MCF 10A (cell line): ENCODE results near the gene LRP1B. TPM values are rescaled to one million over a fixed set of nuclear protein-coding genes. Genes with fewer than 3 reads are reported as not detected.

Experiments used
- BruUV-seq: library from RNA; stranded (reverse); fragments of 400-500 nt; replicated peaks from 2 replicates; lab custom pipeline; 2021; lab: Mats Ljungman, UMichigan
- CTCF ChIA-PET: fragments of 300-600 bp; sonication (Branson Sonifier 250); formaldehyde crosslinking; extraction: SDS; loops from one replicate; lab custom pipeline; 2021; ENCODE audit warnings: antibody characterized with exemption, inconsistent platforms; lab: Yijun Ruan, JAX
- POLR2A ChIA-PET: fragments of 300-600, 350-650 bp; sonication (Branson Sonifier 250); formaldehyde crosslinking; extraction: SDS; loops from one replicate; lab custom pipeline; 2020; ENCODE audit warnings: antibody characterized with exemption, inconsistent platforms; lab: Yijun Ruan, JAX
- DNase-seq: peaks from one replicate; pipeline ENCODE4 v3.0.0-alpha.2; 2018; ENCODE audit not compliant: unreplicated experiment
- H3K27ac Mint-ChIP-seq: one replicate; pipeline ENCODE4 v1.8.0; 2022; ENCODE audit warnings: mild to moderate bottlenecking, low read depth, mixed read lengths; ENCODE audit not compliant: unreplicated experiment
- H3K27me3 Mint-ChIP-seq: one replicate; pipeline ENCODE4 v1.8.0; 2022; ENCODE audit warnings: mixed read lengths; ENCODE audit not compliant: insufficient read depth, unreplicated experiment
- H3K36me3 Mint-ChIP-seq: one replicate; pipeline ENCODE4 v1.8.0; 2022; ENCODE audit warnings: mild to moderate bottlenecking, moderate library complexity, mixed read lengths; ENCODE audit not compliant: insufficient read depth, unreplicated experiment
- H3K4me1 Mint-ChIP-seq: one replicate; pipeline ENCODE4 v1.8.0; 2022; ENCODE audit warnings: mixed read lengths; ENCODE audit not compliant: insufficient read depth, unreplicated experiment
- H3K4me3 Mint-ChIP-seq: one replicate; pipeline ENCODE4 v1.8.0; 2022; ENCODE audit warnings: mild to moderate bottlenecking, moderate library complexity, mixed read lengths; ENCODE audit not compliant: unreplicated experiment
- H3K9me3 Mint-ChIP-seq: one replicate; pipeline ENCODE4 v1.8.0; 2022; ENCODE audit warnings: mixed read lengths; ENCODE audit not compliant: unreplicated experiment
- intact Hi-C: fragments of 100-400 bp; cut with micrococcal nuclease; formaldehyde crosslinking; loops from 2 replicates; pipeline ENCODE4 v1.14.1; 2022
- total RNA-seq: library from RNA; stranded (reverse); gene quantifications from 2 replicates; pipeline ENCODE4 v1.2.3, GENCODE V29; 2022
- TF ChIP-seq, protein P1 (sequence below): fragments of 200-600 bp; IDR thresholded peaks from one replicate; pipeline ENCODE4 v1.8.0; 2022; ENCODE audit warnings: antibody characterized with exemption, mild to moderate bottlenecking; ENCODE audit not compliant: unreplicated experiment

The LRP1B gene
- total RNA-seq, 1 experiment from 2014 or later, result not detected

DNA sequence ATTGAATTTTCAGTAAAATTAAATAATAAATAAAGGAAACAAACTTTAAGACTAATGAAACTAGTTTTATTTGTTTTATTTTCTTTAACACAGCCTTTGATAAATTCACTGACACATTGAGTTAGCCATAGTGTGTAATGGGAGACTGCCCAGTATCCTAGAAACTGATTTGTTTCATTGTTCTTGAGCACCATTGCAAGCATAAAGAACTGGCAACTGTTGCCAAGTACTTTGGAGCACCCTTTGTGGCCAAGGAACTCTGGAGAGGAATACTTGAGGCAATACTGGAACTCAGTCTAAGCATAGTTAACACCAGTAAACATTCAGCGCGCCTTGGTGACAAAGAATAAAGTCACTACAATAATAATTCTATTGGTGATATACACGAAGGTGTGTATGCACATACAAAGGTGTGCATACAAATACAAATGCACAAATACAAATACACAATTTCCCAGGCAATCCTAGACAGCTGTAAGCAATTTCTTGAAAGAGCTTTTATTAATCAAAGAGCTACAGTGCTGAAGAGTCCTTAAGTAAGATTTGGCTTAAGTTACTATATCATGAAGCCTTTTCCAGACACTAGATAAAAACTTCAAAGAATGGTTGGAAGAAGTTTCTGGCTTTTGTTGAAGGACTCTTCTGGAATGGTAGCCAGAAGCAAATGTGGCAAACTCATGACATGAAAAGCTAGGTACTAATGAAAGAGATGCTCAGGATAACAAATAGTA, 1371.2 kb downstream of the LRP1B start:
- intact Hi-C loops, result no loop called here
- no peak for DNase-seq
- no peaks in the 10 kb centered on the region for H3K4me1 Mint-ChIP-seq
- H3K4me3 Mint-ChIP-seq, result no peak overlapping the region
- no peaks in the 10 kb centered on the region for H3K9me3 Mint-ChIP-seq
- H3K27me3 Mint-ChIP-seq, result peaks cover 49% of the 10 kb centered on the region
- TF ChIP-seq, protein P1, sequence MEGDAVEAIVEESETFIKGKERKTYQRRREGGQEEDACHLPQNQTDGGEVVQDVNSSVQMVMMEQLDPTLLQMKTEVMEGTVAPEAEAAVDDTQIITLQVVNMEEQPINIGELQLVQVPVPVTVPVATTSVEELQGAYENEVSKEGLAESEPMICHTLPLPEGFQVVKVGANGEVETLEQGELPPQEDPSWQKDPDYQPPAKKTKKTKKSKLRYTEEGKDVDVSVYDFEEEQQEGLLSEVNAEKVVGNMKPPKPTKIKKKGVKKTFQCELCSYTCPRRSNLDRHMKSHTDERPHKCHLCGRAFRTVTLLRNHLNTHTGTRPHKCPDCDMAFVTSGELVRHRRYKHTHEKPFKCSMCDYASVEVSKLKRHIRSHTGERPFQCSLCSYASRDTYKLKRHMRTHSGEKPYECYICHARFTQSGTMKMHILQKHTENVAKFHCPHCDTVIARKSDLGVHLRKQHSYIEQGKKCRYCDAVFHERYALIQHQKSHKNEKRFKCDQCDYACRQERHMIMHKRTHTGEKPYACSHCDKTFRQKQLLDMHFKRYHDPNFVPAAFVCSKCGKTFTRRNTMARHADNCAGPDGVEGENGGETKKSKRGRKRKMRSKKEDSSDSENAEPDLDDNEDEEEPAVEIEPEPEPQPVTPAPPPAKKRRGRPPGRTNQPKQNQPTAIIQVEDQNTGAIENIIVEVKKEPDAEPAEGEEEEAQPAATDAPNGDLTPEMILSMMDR, result no peak
- H3K36me3 Mint-ChIP-seq, result no peaks in the 10 kb centered on the region
- no peak overlapping the region for H3K27ac Mint-ChIP-seq
- ChIA-PET CTCF (interaction anchor here (0.7 to 0.8 kb wide), 2 partner anchors 12 to 13 kb away, joined by 3 to 4 read pairs; no protein-coding TSS in a partner anchor), POLR2A (no interaction called here)
- no TSS peak for BruUV-seq

DNA sequence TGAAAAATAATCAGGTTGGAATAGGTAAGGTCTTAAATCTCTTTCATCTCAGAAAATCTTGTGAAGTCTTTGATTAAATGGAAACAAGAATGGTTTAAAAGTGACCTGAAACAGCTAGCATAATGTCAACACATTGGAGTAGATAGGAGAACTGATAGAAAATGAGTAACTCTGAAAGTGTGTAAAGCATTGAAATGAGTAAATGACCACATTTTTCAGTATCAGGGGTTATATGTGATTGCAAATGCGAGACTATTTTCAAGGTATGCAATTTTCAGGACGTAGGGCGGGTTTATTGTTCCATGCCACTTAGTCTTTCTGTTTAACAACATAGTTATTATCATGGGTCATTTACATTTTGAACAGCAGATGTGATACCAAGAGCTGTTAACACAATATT, 1383.2 kb downstream of the LRP1B start:
- intact Hi-C loops, result no loop called here
- H3K27ac Mint-ChIP-seq, result no peak overlapping the region
- H3K9me3 Mint-ChIP-seq, result no peaks in the 10 kb centered on the region
- POLR2A ChIA-PET, result no interaction called here
- no peaks in the 10 kb centered on the region for H3K36me3 Mint-ChIP-seq
- CTCF ChIA-PET, result interaction anchor here (0.7 kb wide), 1 partner anchor 12 kb away, joined by 4 read pairs; no protein-coding TSS in a partner anchor
- BruUV-seq, result no TSS peak
- no peak overlapping the region for H3K4me3 Mint-ChIP-seq
- H3K4me1 Mint-ChIP-seq, result no peaks in the 10 kb centered on the region
- DNase-seq, result no peak
- TF ChIP-seq, protein P1, result no peak
- H3K27me3 Mint-ChIP-seq, result peaks cover 31% of the 10 kb centered on the region

DNA sequence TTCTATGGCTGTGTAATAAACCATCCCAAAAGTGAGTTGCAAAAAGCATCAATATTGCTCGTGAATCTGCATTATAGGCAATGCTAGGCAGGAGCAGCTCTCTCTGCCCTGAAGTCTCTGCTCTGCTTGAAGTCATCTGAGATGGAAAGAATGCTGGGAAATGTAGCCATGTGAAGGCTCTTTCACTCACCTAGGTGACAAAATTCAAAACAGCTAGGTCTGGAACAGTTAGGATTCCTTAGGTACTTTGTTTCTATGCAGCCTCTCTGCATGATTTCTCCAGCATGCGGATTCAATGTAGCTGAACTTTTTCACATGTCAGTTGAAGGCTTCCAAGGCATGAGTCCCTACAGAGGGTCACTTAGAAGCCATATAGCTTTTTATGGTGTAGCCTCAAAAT, 1383.7 kb downstream of the LRP1B start:
- POLR2A ChIA-PET, result no interaction called here
- CTCF ChIA-PET, result interaction anchor here (0.6 kb wide), 1 partner anchor 12 kb away, joined by 3 read pairs; no protein-coding TSS in a partner anchor
- BruUV-seq, result no TSS peak
- no peaks in the 10 kb centered on the region for H3K36me3 Mint-ChIP-seq
- no peak for DNase-seq
- H3K27ac Mint-ChIP-seq, result no peak overlapping the region
- H3K4me1 Mint-ChIP-seq, result no peaks in the 10 kb centered on the region
- intact Hi-C loops, result no loop called here
- TF ChIP-seq, protein P1, result no peak
- no peaks in the 10 kb centered on the region for H3K9me3 Mint-ChIP-seq
- peaks cover 27% of the 10 kb centered on the region for H3K27me3 Mint-ChIP-seq
- no peak overlapping the region for H3K4me3 Mint-ChIP-seq

DNA sequence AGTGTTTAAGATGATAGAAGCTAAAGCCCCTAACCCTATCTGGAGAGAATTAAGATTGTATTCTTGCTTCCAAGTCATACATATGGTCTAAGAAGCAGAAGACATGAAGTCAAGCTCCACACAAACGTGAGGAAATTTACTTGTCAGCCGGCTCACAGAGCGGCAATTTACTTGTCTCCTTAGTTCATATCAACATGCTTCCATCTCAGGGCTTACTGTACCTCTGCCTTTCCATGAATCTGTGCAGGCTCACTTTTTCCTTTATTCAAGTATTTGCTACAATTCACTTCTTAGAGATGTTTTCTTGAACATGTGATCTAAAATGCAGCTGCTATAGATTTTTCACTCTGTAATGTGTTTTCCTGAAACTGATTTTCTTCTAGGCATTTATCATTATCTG, 1386.4 kb downstream of the LRP1B start:
- no peak for DNase-seq
- H3K9me3 Mint-ChIP-seq, result no peaks in the 10 kb centered on the region
- TF ChIP-seq, protein P1, result no peak
- POLR2A ChIA-PET, result no interaction called here
- intact Hi-C loops, result no loop called here
- H3K36me3 Mint-ChIP-seq, result no peaks in the 10 kb centered on the region
- H3K4me1 Mint-ChIP-seq, result no peaks in the 10 kb centered on the region
- peaks cover 32% of the 10 kb centered on the region for H3K27me3 Mint-ChIP-seq
- H3K27ac Mint-ChIP-seq, result no peak overlapping the region
- CTCF ChIA-PET, result interaction anchor here (0.6 kb wide), 1 partner anchor 544 kb away, joined by 3 read pairs; no protein-coding TSS in a partner anchor
- BruUV-seq, result no TSS peak
- no peak overlapping the region for H3K4me3 Mint-ChIP-seq
